ENCODE data around the gene LPIN1. TPM values are rescaled to one million over a fixed set of nuclear protein-coding genes. Genes with fewer than 3 reads are reported as not detected.

Gene LPIN1
- polyA plus RNA-seq, 2 of the 4 experiments (the other 2 are of a cell fraction) = 19.2 to 27.5 TPM

DNA sequence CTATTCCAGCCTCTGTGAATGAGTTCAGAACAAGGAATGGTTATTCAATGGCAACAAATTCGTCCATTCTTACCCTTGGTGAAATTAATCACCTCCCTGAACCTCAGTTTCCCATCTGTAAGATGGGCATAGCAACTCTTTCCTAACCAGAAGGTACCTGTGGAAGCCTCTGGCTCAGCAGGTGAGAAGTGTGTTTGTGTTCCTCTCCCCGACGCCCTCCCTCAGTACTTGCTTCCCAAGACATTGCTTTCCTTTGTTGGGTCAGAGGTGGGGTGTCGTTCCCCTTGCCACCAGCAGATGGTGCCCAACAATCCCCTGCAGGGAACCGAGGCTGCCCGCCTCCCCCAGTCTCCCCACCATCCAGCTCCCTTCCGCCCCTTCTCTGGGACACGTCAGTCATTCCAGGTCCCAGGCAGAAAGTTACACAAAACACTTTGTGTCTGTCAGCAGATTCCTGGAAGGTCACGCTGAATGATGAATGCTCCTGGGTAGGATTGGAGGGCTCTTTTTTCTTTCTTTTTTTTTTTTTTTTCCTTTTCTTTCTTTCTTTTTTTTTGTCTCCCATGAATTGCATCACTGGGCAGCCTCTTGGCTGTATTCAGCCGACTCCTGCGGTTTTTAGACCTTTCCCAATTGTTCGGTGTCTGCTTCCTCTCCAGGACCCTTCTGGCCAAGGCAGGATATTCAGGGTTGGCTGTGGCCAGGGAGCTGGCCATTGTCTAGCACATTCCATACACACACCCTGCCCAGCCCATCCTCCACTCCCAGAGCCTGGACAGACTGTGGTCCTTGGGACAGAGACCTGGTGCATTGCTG lies 117.3 kb downstream of the LPIN1 start:
- no peak for FAIRE-seq
- H3K4me1 ChIP-seq = no peaks in the 10 kb centered on the region
- CTCF ChIA-PET = interaction anchor here (0.6 to 4.1 kb wide), 20 partner anchors 9 to 1143 kb away, joined by 3 to 22 read pairs (median 4); no protein-coding TSS in a partner anchor
- 4% methylated on average over 12 of the region's 12 CpGs for WGBS (ENCODE audit: missing lambda C conversion rate)
- peak overlapping the region; percentile 19; the same call in 1 of the 3 replicates for H3K4me3 ChIP-seq
- peak; percentile 73 to 87 for DNase-seq (ENCODE audit: low read depth in 1 of 2, low spot score in 1 of 2)
- 0 out of 6 replicates have a peak overlapping the region, but pooled peaks of 1 of the 2 experiments have one; percentile 24 for H3K27ac ChIP-seq
- POLR2A ChIA-PET = no interaction called here
- peak overlapping the region; percentile 71 for H3K4me2 ChIP-seq
- ATAC-seq = peak; percentile 88 to 95
- peak; percentile 85 to 86 for TF ChIP-seq RAD21 (conservative IDR thresholded peaks at IDR 0.05 in 1 of 2, IDR thresholded peaks at IDR 0.05 in 1 of 2)
- TF ChIP-seq MAFK (IDR thresholded peaks at IDR 0.05; ENCODE audit: partially characterized antibody) = peak; percentile 38
- TF ChIP-seq RNF2 (IDR thresholded peaks at IDR 0.05; ENCODE audit: borderline replicate concordance, low read depth) = no peak
- TF ChIP-seq, protein P1, sequence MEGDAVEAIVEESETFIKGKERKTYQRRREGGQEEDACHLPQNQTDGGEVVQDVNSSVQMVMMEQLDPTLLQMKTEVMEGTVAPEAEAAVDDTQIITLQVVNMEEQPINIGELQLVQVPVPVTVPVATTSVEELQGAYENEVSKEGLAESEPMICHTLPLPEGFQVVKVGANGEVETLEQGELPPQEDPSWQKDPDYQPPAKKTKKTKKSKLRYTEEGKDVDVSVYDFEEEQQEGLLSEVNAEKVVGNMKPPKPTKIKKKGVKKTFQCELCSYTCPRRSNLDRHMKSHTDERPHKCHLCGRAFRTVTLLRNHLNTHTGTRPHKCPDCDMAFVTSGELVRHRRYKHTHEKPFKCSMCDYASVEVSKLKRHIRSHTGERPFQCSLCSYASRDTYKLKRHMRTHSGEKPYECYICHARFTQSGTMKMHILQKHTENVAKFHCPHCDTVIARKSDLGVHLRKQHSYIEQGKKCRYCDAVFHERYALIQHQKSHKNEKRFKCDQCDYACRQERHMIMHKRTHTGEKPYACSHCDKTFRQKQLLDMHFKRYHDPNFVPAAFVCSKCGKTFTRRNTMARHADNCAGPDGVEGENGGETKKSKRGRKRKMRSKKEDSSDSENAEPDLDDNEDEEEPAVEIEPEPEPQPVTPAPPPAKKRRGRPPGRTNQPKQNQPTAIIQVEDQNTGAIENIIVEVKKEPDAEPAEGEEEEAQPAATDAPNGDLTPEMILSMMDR (IDR thresholded peaks at IDR 0.05) = peak; percentile 89
- TF ChIP-seq SMC3 (IDR thresholded peaks at IDR 0.05) = peak; percentile 92
- H3K9me3 ChIP-seq = peaks cover 5% of the 10 kb centered on the region; the same call in 2 of the 3 replicates

GRCh38 chr2:11864724-11865123 lies 118.3 kb downstream of the LPIN1 start:
- DNase-seq (ENCODE audit: low read depth in 1 of 2, low spot score in 1 of 2) = no peak
- CTCF ChIA-PET = interaction anchor here (0.6 to 4.1 kb wide), 5 partner anchors 8 to 1142 kb away, joined by 3 to 22 read pairs (median 4); no protein-coding TSS in a partner anchor
- POLR2A ChIA-PET = no interaction called here

DNA sequence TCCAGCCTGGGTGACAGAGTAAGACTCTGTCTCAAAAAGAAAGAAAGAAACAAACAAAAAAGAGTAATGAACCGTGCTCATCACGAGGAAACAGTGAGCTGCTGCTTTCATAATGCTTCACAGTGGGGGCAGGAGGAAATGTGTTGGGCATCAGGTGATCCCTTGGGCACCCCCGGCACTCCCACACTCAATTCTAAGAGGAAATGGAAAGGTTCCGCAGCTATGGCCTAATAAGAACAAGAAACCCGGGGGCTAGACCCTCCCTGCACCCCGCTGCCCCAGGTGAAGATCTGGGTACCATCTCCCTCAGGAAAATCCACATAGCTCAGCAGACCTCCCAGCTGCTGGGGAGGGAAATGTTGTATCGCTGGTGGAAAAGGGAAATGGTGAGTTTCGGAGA lies 118.9 kb downstream of the LPIN1 start:
- no peak for ATAC-seq
- H3K9me3 ChIP-seq = no peaks in the 10 kb centered on the region
- no peak for TF ChIP-seq KDM5A (IDR thresholded peaks at IDR 0.05)
- no peak for TF ChIP-seq MAX (IDR thresholded peaks at IDR 0.05)
- no peak for TF ChIP-seq JUNB (IDR thresholded peaks at IDR 0.05)
- TF ChIP-seq HOXB5 (CRISPR knock-in tag; IDR thresholded peaks at IDR 0.05) = no peak
- no peak for TF ChIP-seq CEBPB (IDR thresholded peaks at IDR 0.05)
- TF ChIP-seq ZSCAN20 (CRISPR knock-in tag; IDR thresholded peaks at IDR 0.05) = no peak
- no peak for TF ChIP-seq RFX5 (IDR thresholded peaks at IDR 0.05)
- no peak for TF ChIP-seq HOXB13 (CRISPR knock-in tag; IDR thresholded peaks at IDR 0.05; ENCODE audit: low read depth)
- no peak for TF ChIP-seq HEYL (CRISPR knock-in tag; IDR thresholded peaks at IDR 0.05)
- TF ChIP-seq RCOR1 (IDR thresholded peaks at IDR 0.05; ENCODE audit: low read depth, low read length) = no peak
- TF ChIP-seq KDM1A (IDR thresholded peaks at IDR 0.05; ENCODE audit: low read depth) = no peak
- no peak for TF ChIP-seq BCL3 (IDR thresholded peaks at IDR 0.05)
- TF ChIP-seq MAZ (IDR thresholded peaks at IDR 0.05; ENCODE audit: borderline replicate concordance, low read depth, low read length) = no peak
- no peak for TF ChIP-seq RNF2 (IDR thresholded peaks at IDR 0.05; ENCODE audit: borderline replicate concordance, low read depth)
- no peak for TF ChIP-seq USF2 (IDR thresholded peaks at IDR 0.05)
- TF ChIP-seq HOXA7 (CRISPR knock-in tag; IDR thresholded peaks at IDR 0.05) = no peak
- POLR2A ChIA-PET = no interaction called here
- 52% methylated on average over 8 of the region's 8 CpGs for WGBS (ENCODE audit: missing lambda C conversion rate)
- DNase-seq (ENCODE audit: low read depth in 1 of 2, low spot score in 1 of 2) = no peak
- FAIRE-seq = no peak
- no peaks in the 10 kb centered on the region for H3K4me1 ChIP-seq
- no peak overlapping the region for H3K4me3 ChIP-seq
- H3K27ac ChIP-seq = no peak overlapping the region
- no peak overlapping the region for H3K4me2 ChIP-seq
- CTCF ChIA-PET = interaction anchor here (0.6 to 4.1 kb wide), 5 partner anchors 8 to 1142 kb away, joined by 3 to 22 read pairs (median 4); no protein-coding TSS in a partner anchor

More at GRCh38 chr2:11864724-11865123, 118.3 kb downstream of the LPIN1 start:
- FAIRE-seq = no peak
- Histone ChIP-seq H3K4me1 (no peaks in the 10 kb centered on the region), H3K9me3 (no peaks in the 10 kb centered on the region), H3K27ac (no peak overlapping the region), H3K4me3 (no peak overlapping the region), H3K4me2 (no peak overlapping the region)
- ATAC-seq = no peak
- WGBS (ENCODE audit: missing lambda C conversion rate) = 41% methylated on average over 8 of the region's 8 CpGs
- TF ChIP-seq PHF8 (IDR thresholded peaks at IDR 0.05; ENCODE audit: borderline replicate concordance, low read depth) (no peak), MAX (IDR thresholded peaks at IDR 0.05) (no peak), HOXB13 (CRISPR knock-in tag; IDR thresholded peaks at IDR 0.05; ENCODE audit: low read depth) (no peak), RNF2 (IDR thresholded peaks at IDR 0.05; ENCODE audit: borderline replicate concordance, low read depth) (no peak), USF2 (IDR thresholded peaks at IDR 0.05) (no peak), POLR2AphosphoS2 (conservative IDR thresholded peaks at IDR 0.05; ENCODE audit: low read length) (no peak), RARB (CRISPR knock-in tag; IDR thresholded peaks at IDR 0.05) (no peak), HEYL (CRISPR knock-in tag; IDR thresholded peaks at IDR 0.05) (no peak)

Measured in A549 (cell line).